IPS DF 4.7 (cell line): ENCODE measurements around the gene OR51E1.

Experiments
- DNase-seq: peaks from one replicate; pipeline ENCODE4 v3.0.0-alpha.2; 2013; ENCODE audit warnings: low spot score; ENCODE audit errors: extremely low read depth

OR51E1 gene

GRCh38 chr11:4643682-4644081 lies at the start of gene OR51E1:
TSS of gene OR51E1 (plus strand) at chr11:4643982. CDS start at chr11:4652527, 8,545 bp downstream.
- DNase-seq = no peak

- DNase-seq = no peak
Measured at GRCh38 chr11:4605057-4605456, 38.7 kb upstream of the OR51E1 start.

DNA sequence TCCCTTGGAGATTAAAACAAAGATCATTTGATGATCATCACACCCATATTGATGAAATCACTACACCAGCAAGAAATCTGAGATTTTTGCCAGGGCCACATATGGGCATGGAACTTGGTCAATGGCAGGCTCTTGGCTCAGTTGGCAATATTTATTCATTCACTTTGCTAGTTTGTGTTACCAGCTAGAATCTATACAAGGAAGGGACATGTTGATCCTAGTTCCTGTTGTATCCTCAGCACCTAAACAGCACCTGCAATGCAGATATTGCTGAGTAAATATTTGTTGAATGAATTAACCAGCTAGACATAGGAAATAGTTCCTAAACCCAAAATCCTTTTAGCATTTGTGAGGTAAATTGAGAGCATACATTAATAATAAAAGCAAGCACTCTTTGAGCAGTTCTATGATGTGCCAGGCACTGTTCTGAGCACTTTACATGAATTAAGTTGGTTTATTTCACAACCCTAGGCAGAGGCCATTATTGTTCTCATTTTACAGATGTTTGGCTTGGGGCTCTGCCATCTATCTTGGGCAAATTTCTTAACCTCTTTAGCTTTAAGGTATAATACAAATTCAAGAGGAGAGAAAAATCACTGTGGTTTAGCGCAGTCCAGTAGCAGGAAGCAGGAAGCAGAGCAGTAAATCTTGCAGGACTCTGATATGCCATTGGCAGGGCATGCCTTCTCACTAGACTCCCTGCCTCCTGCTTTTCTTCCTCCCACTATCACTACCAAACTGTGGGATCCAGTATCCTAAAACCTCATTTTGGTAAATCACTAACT lies 37.4 kb upstream of the OR51E1 start:
- no peak for DNase-seq

GRCh38 chr11:4607096-4607495 lies 36.7 kb upstream of the OR51E1 start:
- no peak for DNase-seq

GRCh38 chr11:4607781-4608666 lies 35.8 kb upstream of the OR51E1 start, which contains the start of gene TRIM68:
TSS of gene TRIM68 (minus strand) at chr11:4608231. CDS start at chr11:4605504, 2,727 bp downstream.
- peak; percentile 69 for DNase-seq

GRCh38 chr11:4610258-4610935 lies 33.4 kb upstream of the OR51E1 start:
- no peak for DNase-seq

- DNase-seq = no peak
Measured at GRCh38 chr11:4611986-4612385, 31.8 kb upstream of the OR51E1 start.

GRCh38 chr11:4615856-4616444 lies 27.8 kb upstream of the OR51E1 start:
- no peak for DNase-seq

DNA sequence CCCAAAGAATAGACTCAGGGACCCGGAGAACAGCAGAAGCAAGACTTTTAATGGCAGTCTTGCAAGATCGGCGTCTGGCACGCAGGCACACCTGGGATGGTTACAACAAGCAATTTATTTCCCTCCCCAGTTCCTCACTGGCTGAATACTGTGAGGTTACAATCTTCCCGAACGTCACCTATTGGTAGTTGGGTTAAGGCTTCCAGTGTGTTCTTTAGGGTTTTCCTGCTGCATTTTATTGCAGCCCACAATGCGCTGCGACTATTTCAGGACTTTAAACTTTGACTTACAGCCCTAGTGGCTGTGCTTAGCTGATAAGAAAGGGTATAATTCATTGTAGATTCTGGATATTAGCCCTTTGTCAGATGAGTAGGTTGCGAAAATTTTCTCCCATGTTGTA lies 24.3 kb upstream of the OR51E1 start:
- DNase-seq = no peak

- peak; percentile 71 for DNase-seq
Measured at GRCh38 chr11:4626207-4627099, 17.3 kb upstream of the OR51E1 start.

DNA sequence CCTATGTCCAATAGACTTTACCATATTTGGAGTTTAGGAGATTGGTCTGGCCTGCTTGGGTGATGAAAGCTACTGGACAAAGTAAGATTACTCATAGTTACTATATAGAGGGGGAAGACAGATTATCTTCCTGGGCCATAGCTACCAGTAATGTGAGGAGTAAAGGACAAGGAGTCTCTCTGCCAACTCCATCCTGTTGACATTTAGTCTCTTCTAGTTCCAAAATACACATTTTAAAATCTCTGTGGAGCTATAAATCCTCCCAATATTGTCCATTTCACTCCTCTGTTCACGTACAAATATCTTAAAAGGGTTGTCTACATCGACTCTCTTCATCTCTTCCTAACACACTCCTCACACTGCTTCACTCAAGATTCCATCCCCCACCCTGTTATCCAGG lies 7.6 kb upstream of the OR51E1 start:
- DNase-seq = no peak

- DNase-seq = peak; percentile 79
Measured at GRCh38 chr11:4636962-4637661, 6.7 kb upstream of the OR51E1 start, which contains the start of gene OR51D1. TSS of gene OR51D1 (plus strand) at chr11:4637477. CDS start at chr11:4639791, 2,314 bp downstream.

DNA sequence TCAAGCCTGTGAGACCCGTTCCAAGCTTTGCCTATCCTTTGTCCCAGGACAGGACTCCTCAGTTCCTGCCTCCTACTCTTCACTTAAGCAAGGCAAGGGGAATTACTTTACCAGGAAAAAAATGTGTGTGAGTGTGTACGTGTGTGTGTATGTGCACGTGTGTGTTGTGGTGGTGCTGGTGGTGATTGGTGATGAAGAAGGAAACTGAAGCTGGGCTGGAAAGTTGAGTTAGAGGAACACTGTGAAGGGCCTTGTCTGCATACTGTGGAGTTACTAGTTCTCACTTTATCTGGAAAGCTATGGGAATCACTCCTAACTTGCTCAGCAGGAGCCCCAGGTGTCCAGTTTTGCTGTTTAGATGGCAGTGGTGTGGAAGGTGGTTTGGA lies 6.1 kb upstream of the OR51E1 start:
- no peak for DNase-seq

DNA sequence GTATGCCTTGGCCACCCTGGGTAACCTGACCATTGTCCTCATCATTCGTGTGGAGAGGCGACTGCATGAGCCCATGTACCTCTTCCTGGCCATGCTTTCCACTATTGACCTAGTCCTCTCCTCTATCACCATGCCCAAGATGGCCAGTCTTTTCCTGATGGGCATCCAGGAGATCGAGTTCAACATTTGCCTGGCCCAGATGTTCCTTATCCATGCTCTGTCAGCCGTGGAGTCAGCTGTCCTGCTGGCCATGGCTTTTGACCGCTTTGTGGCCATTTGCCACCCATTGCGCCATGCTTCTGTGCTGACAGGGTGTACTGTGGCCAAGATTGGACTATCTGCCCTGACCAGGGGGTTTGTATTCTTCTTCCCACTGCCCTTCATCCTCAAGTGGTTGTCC lies 3.9 kb upstream of the OR51E1 start:
- no peak for DNase-seq

- DNase-seq = no peak
Measured at GRCh38 chr11:4641501-4641900, 2.3 kb upstream of the OR51E1 start.

DNA sequence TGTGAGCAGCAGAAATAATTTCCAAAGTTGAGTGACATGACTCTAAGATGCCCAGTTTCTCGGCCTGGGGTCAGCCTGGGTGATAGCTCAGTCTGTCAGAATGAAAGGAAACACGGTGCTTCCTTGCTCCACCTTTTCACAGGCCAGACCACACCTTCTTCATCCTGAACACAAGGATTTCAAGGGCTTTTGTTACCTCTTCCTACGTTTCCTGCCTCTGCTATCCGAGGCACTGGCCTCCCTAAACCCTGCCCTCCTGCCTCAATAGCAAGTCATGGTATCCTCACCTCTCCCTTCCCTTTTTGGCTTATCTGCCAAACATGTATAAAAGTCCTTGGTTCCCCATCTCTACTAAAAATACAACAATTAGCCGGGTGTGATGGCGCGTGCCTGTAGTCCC lies 1.7 kb upstream of the OR51E1 start:
- DNase-seq = no peak

- no peak for DNase-seq
Measured at GRCh38 chr11:4643076-4643475, 706 bp upstream of the OR51E1 start.

- no peak for DNase-seq
Measured at GRCh38 chr11:4644233-4644632, 451 bp downstream of the OR51E1 start.

DNA sequence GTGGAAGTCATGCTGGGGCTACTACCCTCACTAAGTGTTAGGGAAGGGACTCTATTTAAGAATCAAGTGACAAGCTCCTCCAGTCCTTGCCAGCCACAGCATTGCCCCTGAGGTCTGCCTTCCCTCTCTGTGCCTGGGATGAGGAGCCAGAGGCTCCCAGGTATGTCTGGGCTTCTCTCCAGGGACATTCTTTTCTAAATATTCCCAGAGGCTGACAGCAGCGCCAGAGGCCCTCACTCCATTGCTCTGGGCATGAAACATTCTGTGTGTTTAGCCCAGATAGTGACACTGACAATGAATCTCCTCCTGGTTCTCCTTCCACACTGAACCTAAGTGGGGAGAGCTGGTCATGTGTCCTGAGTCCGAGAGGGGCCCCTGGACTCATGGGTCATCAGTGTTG lies 2.2 kb downstream of the OR51E1 start:
- no peak for DNase-seq

- DNase-seq = no peak
Measured at GRCh38 chr11:4647766-4648165, 4.0 kb downstream of the OR51E1 start.
